GM18502 (cell line): ENCODE measurements around the gene TMEM218.

ENCODE experiments used
- ATAC-seq: cut with Tn5 transposase; IDR thresholded peaks from one replicate; pipeline ENCODE4 v1.9.1; 2021; ENCODE audit warnings: mild to moderate bottlenecking; ENCODE audit not compliant: unreplicated experiment, poor library complexity

Gene TMEM218

GRCh38 chr11:125111343-125112207, at the start of gene TMEM218:
TMEM218 (minus strand) TSS chr11:125111626; CDS start chr11:125102241, 9,385 bp downstream.
- peak; percentile 98 for ATAC-seq

GRCh38 chr11:125157953-125158680, 46.7 kb upstream of the TMEM218 start:
- no peak for ATAC-seq

GRCh38 chr11:125157118-125157733, 45.8 kb upstream of the TMEM218 start:
- no peak for ATAC-seq

GRCh38 chr11:125156346-125157117, 45.1 kb upstream of the TMEM218 start:
- no peak for ATAC-seq

- no peak for ATAC-seq
Measured at GRCh38 chr11:125155767-125156166, 44.3 kb upstream of the TMEM218 start.

- no peak for ATAC-seq
Measured at GRCh38 chr11:125155100-125155444, 43.6 kb upstream of the TMEM218 start.

GRCh38 chr11:125154378-125155099, 43.1 kb upstream of the TMEM218 start:
- ATAC-seq: no peak

- ATAC-seq: no peak
Measured at GRCh38 chr11:125153837-125154236, 42.4 kb upstream of the TMEM218 start.

GRCh38 chr11:125148743-125149142, 37.3 kb upstream of the TMEM218 start:
- no peak for ATAC-seq

- ATAC-seq: no peak
Measured at GRCh38 chr11:125148011-125148410, 36.6 kb upstream of the TMEM218 start.

GRCh38 chr11:125147280-125147679, 35.9 kb upstream of the TMEM218 start:
- no peak for ATAC-seq

- ATAC-seq: no peak
Measured at GRCh38 chr11:125146232-125146631, 34.8 kb upstream of the TMEM218 start.

GRCh38 chr11:125141686-125142535, 30.5 kb upstream of the TMEM218 start:
- peak; percentile 76 for ATAC-seq

- ATAC-seq: no peak
Measured at GRCh38 chr11:125141178-125141577, 29.8 kb upstream of the TMEM218 start.

- ATAC-seq: no peak
Measured at GRCh38 chr11:125140233-125140632, 28.8 kb upstream of the TMEM218 start.

GRCh38 chr11:125139778-125140177, 28.4 kb upstream of the TMEM218 start:
- no peak for ATAC-seq

- no peak for ATAC-seq
Measured at GRCh38 chr11:125138966-125139365, 27.5 kb upstream of the TMEM218 start.

- ATAC-seq: no peak
Measured at GRCh38 chr11:125136001-125136400, 24.6 kb upstream of the TMEM218 start.

- no peak for ATAC-seq
Measured at GRCh38 chr11:125132596-125132995, 21.2 kb upstream of the TMEM218 start.
